GM20431 (cell line): Measurements from ENCODE around the gene ANKRD33B.
"Not testable (repeated sequence)": the region's sequence is repeated elsewhere in the genome, so short reads cannot be mapped to it uniquely, and the experiment has no call there.

Source experiments
- in situ Hi-C: fragments of 300-500 bp; cut with MseI, MboI; formaldehyde crosslinking; loops from one replicate; pipeline ENCODE4 v1.15.0; 2020; ENCODE audit warnings: low sequenced_read_pairs; ENCODE audit not compliant: unreplicated experiment

The ANKRD33B gene

GRCh38 chr5:10631316-10631996, 67.6 kb downstream of the ANKRD33B start:
- in situ Hi-C loops = no loop called here

- in situ Hi-C loops = no loop called here
Measured at GRCh38 chr5:10632110-10632761, 68.4 kb downstream of the ANKRD33B start.

DNA sequence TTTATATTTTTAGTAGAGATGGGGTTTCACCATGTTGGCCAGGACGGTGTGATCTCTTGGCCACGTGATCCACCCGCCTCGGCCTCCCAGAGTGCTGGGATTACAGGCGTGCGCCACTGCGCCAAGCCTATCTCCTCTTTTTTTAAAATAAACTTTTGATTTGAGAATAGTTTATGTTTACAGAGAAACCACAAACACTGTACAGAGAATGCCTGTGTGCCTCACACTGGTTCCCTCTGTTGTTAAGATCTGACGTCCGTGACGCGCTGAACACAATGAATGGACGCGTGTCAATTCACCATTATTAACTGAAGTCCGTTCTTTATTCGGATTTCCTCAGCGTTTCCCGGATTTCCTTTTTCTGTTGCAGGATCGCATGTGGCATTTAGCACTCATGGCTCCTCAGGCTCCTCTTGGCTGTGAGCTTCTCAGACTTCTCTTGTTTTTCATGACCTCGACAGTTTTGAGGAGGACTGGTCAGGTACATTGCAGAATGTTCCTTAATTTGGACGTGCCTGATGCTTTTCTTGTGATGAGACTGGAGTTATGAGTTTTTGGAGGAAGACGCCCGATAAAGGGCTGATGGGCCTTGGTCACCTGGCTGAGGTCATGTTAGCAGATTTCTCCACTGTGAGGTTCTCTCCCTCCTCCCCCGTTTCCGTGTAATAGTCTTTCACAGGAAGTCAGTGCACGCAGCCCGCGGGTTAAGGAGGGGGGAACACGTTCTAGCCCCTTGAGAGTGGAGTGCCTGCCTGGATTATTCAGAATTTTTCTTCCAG, 69.6 kb downstream of the ANKRD33B start:
- in situ Hi-C loops = no loop called here

DNA sequence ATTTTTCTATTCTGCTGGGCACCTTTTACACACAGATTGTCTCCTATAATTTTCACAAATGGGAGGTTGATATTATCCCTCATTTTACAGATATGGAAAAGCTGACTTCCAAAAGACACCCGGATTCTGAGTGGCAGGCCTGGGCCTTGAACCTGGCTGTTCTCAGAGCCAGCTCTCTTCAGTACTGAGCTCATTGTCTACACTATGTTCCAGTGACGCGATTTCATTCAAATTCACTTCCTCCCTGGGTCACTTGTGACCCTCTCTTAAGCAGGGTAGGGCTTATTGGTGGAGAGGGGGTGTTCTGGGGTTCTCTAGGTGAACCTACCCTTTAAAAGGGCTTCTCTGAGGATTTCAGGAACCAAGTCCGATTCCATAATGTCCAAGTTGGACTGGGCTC, 70.2 kb downstream of the ANKRD33B start:
- in situ Hi-C loops = no loop called here

- in situ Hi-C loops = no loop called here
Measured at GRCh38 chr5:10634562-10634961, 70.7 kb downstream of the ANKRD33B start.

- in situ Hi-C loops = no loop called here
Measured at GRCh38 chr5:10635257-10635866, 71.5 kb downstream of the ANKRD33B start.

DNA sequence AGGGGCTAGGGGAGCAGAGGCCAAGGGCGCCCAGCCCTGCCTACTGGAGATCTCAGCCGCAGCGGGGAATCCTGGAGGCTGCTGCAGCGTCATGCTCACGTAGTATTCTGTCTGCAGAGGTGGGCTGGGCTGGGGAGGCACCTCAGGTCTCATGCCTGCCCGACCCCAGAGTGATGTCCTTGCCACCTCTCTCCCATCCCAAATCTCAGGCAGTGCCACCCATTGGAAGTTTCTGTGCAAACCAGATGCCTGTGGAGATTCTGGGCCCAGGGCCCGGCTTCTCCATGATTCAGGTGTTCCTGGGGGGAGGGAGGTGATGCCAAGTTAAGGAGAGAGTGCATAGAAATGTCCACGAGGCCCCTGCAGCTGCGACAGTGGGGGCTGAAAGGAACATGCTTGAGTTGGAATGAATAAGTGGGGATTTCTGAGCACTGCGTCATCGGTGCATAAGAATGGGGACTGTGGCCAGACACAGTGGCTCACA, 72.0 kb downstream of the ANKRD33B start:
- in situ Hi-C loops = no loop called here

- in situ Hi-C loops = no loop called here
Measured at GRCh38 chr5:10636363-10637142, 72.7 kb downstream of the ANKRD33B start.

DNA sequence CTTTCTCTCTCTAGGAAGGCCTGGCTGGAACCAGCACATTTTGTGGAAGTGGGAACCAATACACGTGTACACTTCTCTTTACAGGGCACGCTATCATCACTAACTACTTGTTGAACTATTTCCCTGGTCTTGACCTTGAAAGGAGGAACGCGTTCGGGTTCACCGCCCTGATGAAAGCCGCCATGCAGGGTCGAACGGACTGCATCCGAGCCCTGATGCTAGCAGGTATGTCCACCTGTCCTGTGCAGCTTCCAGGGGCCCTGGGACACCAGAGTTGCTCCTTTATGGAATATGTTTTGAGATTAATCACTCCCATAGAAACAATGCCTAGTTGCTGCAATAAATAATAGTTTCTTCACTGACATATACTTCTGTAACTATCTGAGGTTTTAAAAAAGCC, 74.1 kb downstream of the ANKRD33B start:
- in situ Hi-C loops = no loop called here

DNA sequence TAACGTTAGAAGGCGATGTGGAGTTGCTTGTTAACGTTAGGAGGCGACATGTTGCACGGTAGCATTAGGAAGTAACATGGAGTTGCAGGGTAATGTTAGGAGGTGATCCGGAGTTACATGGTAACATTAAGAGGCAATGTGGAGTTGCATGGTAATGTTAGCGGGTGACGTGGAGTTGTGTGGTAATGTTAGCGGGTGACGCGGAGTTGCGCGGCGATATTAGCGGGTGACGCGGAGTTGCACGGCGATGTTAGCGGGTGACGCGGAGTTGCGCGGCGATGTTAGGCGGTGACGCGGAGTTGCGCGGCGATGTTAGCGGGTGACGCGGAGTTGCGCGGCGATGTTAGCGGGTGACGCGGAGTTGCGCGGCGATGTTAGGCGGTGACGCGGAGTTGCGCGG, 74.9 kb downstream of the ANKRD33B start:
- in situ Hi-C loops = not testable (repeated sequence)

DNA sequence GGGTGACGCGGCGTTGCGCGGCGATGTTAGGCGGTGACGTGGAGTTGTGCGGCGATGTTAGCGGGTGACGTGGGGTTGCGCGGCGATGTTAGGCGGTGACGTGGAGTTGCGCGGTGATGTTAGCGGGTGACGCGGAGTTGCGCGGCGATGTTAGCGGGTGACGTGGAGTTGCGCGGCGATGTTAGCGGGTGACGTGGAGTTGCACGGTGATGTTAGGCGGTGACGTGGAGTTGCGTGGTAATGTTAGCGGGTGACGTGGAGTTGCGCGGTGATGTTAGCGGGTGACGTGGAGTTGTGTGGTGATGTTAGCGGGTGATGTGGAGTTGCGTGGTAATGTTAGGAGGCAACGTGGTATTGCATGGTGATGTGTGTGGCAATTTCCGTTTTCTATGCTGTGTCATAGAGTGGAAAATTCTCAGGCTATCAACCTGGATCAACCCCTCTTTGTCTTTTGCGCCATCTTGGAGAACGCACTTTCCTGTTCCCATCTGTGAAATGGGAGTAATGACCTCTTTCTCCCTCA, 76.0 kb downstream of the ANKRD33B start:
- in situ Hi-C loops = no loop called here

DNA sequence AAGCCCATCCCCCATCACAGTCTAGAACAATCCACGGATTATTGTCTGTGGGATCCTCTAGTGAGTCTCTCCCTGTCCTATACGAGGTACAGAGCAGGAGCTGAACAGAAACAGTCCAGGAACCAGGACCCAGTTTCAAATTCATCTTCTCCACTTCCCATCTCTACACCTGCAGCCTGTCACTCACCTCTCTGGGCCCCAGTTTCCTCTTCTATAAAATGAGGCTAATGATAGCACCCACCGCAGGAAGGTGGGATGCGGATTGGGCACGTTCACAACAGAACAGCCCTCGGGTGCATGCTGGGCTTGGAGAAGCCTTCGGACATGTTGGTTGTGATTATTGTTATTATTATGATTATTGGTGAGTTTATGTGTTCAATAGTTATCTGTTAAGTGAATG, 78.5 kb downstream of the ANKRD33B start:
- in situ Hi-C loops = no loop called here

GRCh38 chr5:10644192-10644591, 80.3 kb downstream of the ANKRD33B start:
- in situ Hi-C loops = no loop called here

GRCh38 chr5:10645146-10645545, 81.3 kb downstream of the ANKRD33B start:
- in situ Hi-C loops = no loop called here

DNA sequence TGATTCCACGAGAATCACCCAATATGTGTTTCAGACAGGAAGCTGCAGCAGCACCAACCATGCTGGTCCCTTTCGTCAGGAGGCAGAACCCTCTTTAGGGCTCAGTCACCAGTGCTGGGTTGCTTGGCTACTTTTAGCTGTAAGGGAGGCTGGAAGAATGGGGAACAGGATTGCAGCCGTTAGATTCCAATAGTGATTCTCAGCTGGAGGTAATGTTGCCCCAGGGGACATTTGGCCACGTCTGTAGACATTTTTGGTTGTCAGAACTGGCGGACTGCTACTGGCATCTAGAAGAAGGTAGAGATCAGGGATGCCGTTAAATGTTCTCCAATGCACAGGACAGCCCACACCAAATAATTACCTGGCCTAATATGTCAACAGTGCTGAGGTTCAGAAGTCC, 81.8 kb downstream of the ANKRD33B start:
- in situ Hi-C loops = no loop called here

GRCh38 chr5:10647640-10648039, 83.8 kb downstream of the ANKRD33B start:
- in situ Hi-C loops = no loop called here

- in situ Hi-C loops = no loop called here
Measured at GRCh38 chr5:10648806-10649665, 85.2 kb downstream of the ANKRD33B start.

GRCh38 chr5:10649666-10650380, 86.0 kb downstream of the ANKRD33B start:
- in situ Hi-C loops = no loop called here
